Ascending aorta (tissue), 2 donors: ENCODE measurements around the gene FUT1. TPM values are rescaled to one million over a fixed set of nuclear protein-coding genes. Genes with fewer than 3 reads are reported as not detected.

Source experiments
- DNase-seq, 2 donors: peaks; one replicate each; pipeline ENCODE4 v3.0.0-alpha.2; 2019; ENCODE audit warnings: low spot score in 2 of 2
- H3K27ac ChIP-seq, 2 donors: fragments of 200-600 bp; sonication (generic); one replicate each; pipeline ENCODE4 v1.5.1; 2016 to 2017; ENCODE audit warnings: mild to moderate bottlenecking in 1 of 2
- H3K27me3 ChIP-seq: fragments of 200-600 bp; sonication (generic); one replicate; pipeline ENCODE4 v1.5.1; 2017
- H3K36me3 ChIP-seq, 2 donors: fragments of 200-600 bp; sonication (generic); one replicate each; pipeline ENCODE4 v1.5.1; 2016
- H3K4me1 ChIP-seq, 2 donors: fragments of 200-600 bp; sonication (generic); one replicate each; pipeline ENCODE4 v1.5.1; 2016 to 2017; ENCODE audit warnings: mild to moderate bottlenecking in 1 of 2
- H3K4me3 ChIP-seq, 2 donors: fragments of 200-600 bp; sonication (generic); one replicate each; pipeline ENCODE4 v1.5.1; 2016 to 2017; ENCODE audit warnings: mild to moderate bottlenecking in 1 of 2
- H3K9me3 ChIP-seq, 2 donors: fragments of 200-600 bp; sonication (generic); one replicate each; pipeline ENCODE4 v1.5.1; 2016
- intact Hi-C: fragments of 100-400 bp; cut with DNase I; formaldehyde crosslinking; loops from one replicate; pipeline ENCODE4 v1.15.1; 2023
- total RNA-seq: library from RNA; depleted of rRNA; stranded (reverse); fragments of >200 nt; gene quantifications from one replicate; pipeline ENCODE4 v1.1.0, GENCODE V29; 2016
- TF ChIP-seq, protein P1 (sequence below), 3 experiments: fragments of 200-600 bp in 2 of 3; fragments of 450-650 bp in 1 of 3; sonication (generic) in 2 of 3; IDR thresholded peaks; one replicate each; pipeline ENCODE4 v1.5.1; 2016 to 2019; ENCODE audit warnings: antibody characterized with exemption in 3 of 3, mild to moderate bottlenecking in 1 of 3, moderate library complexity in 1 of 3

Gene FUT1
- total RNA-seq, 1 donor from 2014 or later: 3.8 TPM

DNA sequence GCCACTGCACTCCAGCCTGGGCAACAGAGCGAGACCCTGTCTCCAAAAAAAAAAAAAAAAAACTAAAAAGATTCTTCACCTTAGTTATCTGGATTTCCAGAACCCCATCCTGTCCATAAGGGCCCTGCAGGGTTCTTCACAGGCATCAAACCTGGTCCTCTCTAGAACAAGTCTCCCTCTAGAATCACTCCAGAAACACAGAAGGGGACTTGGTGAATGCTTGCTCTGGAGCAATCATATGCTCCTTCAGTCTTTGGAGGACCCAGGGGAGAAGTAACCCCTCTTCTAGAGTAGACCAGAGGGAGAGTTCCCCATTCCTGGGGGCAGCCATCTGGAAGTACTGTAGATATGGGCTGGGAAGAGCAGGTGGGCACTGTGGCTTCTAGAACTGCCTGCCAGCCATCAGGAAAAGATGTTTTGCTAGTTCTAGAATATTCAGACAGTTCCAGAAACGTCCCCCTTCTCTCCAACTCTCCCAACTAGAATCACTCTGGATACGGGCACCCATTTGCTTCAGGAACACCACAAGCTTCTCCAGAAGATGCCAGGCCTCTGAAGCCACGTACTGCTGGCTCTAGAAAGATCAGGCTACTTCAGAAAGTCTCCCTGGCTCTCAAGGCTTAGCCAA lies 2.8 kb downstream of the FUT1 start:
- H3K36me3 ChIP-seq: no peaks in the 10 kb centered on the region
- H3K9me3 ChIP-seq: no peaks in the 10 kb centered on the region
- TF ChIP-seq, protein P1, sequence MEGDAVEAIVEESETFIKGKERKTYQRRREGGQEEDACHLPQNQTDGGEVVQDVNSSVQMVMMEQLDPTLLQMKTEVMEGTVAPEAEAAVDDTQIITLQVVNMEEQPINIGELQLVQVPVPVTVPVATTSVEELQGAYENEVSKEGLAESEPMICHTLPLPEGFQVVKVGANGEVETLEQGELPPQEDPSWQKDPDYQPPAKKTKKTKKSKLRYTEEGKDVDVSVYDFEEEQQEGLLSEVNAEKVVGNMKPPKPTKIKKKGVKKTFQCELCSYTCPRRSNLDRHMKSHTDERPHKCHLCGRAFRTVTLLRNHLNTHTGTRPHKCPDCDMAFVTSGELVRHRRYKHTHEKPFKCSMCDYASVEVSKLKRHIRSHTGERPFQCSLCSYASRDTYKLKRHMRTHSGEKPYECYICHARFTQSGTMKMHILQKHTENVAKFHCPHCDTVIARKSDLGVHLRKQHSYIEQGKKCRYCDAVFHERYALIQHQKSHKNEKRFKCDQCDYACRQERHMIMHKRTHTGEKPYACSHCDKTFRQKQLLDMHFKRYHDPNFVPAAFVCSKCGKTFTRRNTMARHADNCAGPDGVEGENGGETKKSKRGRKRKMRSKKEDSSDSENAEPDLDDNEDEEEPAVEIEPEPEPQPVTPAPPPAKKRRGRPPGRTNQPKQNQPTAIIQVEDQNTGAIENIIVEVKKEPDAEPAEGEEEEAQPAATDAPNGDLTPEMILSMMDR (IDR thresholded peaks at IDR 0.05): no peak
- H3K4me1 ChIP-seq: peaks cover 3 to 12% of the 10 kb centered on the region in 2 donors
- no peak overlapping the region for H3K4me3 ChIP-seq
- H3K27me3 ChIP-seq: no peaks in the 10 kb centered on the region
- intact Hi-C loops: no loop called here
- no peak overlapping the region for H3K27ac ChIP-seq
- DNase-seq: no peak

DNA sequence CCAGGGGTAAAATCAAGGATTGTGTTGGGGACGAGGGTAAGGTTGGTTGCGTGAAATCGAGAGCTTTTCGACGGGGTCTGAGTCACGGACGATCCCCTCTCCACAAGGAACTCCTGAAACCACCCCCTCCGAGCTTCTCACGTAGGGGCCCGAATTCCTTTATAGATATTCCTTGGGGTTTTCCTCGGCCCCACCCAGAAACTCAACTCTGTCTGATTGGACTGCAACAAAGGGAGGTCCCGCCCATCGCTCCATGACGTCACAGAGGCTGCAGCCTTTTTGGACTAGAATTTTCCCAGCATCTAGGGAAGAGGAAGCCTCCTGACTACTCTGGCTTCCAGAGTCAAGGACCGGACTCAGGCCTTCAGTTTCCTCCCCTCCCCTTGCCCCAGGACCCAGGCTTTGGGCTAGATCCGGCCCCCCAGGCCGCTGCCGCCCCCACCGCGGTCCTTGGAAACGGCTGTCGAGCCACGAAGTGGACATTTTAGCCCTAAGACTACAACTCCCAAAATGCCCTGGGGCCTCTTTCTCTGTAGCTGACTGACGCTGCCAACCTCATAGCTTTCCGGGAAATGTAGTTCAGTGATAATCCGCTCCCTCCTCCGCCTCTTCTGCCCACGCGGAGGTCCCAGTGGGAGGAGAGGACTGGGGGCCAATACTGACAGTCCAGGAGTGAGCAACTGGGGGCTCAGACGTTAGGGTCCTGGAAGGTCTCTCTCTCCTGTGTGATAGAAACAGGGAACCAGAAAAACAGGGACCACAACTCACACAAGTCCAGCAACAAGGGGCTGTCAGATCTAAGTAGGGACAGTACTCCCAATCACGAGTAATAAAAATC lies 5.5 kb downstream of the FUT1 start, which contains the start of gene IZUMO1:
TSS of gene IZUMO1 (minus strand) at position 172 of the 838 bp plus-strand sequence. CDS start 1,050 bp downstream, outside the sequence.
- Histone ChIP-seq H3K4me3 (peak within 1 kb of the TSS; percentile 36 to 56), H3K9me3 (no peaks in the 10 kb centered on the region), H3K36me3 (no peaks in the 10 kb centered on the region), H3K27me3 (no peaks in the 10 kb centered on the region), H3K27ac (peak within 1 kb of the TSS; percentile 61 to 63), H3K4me1 (peaks cover 0 to 3% of the 10 kb centered on the region in 2 donors)
- peak; percentile 33 to 85 for DNase-seq
- intact Hi-C loops: no loop called here
- TF ChIP-seq, protein P1 (IDR thresholded peaks at IDR 0.05): no peak

DNA sequence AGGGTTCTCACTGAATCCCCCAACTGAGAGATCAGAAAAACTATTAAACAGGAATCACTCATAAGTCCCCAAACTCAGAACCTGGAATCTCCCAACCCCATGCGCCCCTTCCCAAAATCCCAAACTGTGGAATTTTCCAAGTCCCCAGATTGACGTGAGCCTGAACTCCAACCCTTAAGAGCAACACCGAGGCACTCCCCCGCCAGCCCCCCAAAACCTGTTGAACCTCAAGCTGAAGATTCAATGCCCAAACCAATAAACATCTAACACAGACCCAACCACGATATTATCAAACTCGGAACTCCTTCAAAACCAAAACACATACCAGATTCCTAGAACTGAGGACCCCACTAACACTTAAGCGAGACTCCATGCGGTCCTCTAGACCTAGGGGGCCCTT lies 6.3 kb downstream of the FUT1 start:
- TF ChIP-seq, protein P1 (IDR thresholded peaks at IDR 0.05): no peak
- peaks cover 0 to 3% of the 10 kb centered on the region in 2 donors for H3K4me1 ChIP-seq
- no peak overlapping the region for H3K27ac ChIP-seq
- no peak overlapping the region for H3K4me3 ChIP-seq
- H3K27me3 ChIP-seq: no peaks in the 10 kb centered on the region
- intact Hi-C loops: no loop called here
- no peak for DNase-seq
- no peaks in the 10 kb centered on the region for H3K36me3 ChIP-seq
- no peaks in the 10 kb centered on the region for H3K9me3 ChIP-seq

DNA sequence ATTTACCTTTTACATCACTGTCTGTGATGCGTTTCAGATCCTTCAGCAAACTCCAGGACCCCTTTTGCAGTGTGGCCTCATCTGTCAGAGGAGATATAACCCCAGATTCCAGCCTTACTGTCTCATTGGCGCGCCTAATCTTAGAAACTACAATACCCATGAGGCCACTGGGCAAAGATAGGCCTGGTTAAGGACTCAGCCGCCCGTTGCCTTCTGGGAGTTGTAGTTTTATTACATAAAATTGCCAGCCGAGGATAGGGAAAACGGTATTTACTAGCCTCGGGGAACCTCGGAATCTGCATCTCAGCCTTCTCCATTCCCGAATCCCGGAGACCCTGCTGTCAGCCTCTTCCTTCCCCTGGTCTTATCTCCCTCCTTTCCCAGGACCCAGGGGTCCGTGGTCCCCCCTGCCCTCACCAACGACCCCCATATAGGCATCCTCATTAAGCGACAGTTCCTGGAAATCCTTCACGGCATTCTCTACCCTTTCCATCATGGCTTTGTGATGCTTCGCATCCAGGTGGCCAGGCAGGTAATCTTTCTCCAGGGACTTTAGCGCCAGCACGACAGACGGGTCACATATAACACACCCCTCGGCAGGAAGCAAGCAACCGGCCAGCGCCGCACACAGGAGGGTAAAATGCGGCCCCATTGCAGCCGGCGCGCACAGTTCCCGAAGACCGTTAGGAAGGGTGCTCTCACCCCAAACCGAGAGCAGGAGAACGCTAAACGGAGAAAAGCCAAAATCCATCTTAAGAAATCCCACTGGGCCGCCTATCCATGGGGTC lies 7.0 kb downstream of the FUT1 start:
- H3K27me3 ChIP-seq: no peaks in the 10 kb centered on the region
- peak in 1 of 2 donors; percentile 79 for DNase-seq
- TF ChIP-seq, protein P1 (IDR thresholded peaks at IDR 0.05): no peak

DNA sequence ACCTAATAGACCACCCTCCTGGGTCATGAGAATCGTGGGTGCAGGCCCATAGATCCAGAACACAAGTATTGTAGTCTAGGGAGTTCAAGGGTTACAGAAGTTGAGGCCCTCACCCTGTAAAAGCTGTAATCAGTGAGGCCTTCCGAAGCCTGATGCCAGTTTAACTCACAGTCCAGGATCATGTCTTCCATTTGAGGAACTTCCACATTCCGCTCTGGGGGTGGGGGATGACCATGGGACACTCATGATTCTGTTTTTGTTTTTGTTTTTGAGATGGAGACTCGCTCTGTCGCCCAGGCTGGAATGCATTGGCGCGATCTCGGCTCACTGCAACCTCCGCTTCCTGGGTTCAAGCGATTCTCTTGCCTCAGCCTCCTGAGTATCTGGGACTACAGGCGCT lies 10.3 kb downstream of the FUT1 start:
- H3K4me3 ChIP-seq: no peak overlapping the region
- H3K27me3 ChIP-seq: no peaks in the 10 kb centered on the region
- H3K36me3 ChIP-seq: no peaks in the 10 kb centered on the region
- intact Hi-C loops: no loop called here
- no peak for DNase-seq
- H3K27ac ChIP-seq: no peak overlapping the region
- peaks cover 5 to 9% of the 10 kb centered on the region in 2 donors for H3K4me1 ChIP-seq
- TF ChIP-seq, protein P1 (IDR thresholded peaks at IDR 0.05): no peak
- H3K9me3 ChIP-seq: no peaks in the 10 kb centered on the region

More for the DNA sequence above, 7.0 kb downstream of the FUT1 start:
- Histone ChIP-seq H3K4me1 (peaks cover 0 to 3% of the 10 kb centered on the region in 2 donors), H3K4me3 (no peak overlapping the region), H3K27ac (no peak overlapping the region), H3K9me3 (no peaks in the 10 kb centered on the region), H3K36me3 (no peaks in the 10 kb centered on the region)
- intact Hi-C loops: no loop called here
